ELF-1 (cell line): ENCODE results near the gene LHFPL3.

Experiments
- DNase-seq: peaks from one replicate; pipeline ENCODE4 v3.0.0-alpha.2; 2016; ENCODE audit warnings: low read depth, low spot score

The LHFPL3 gene

DNA sequence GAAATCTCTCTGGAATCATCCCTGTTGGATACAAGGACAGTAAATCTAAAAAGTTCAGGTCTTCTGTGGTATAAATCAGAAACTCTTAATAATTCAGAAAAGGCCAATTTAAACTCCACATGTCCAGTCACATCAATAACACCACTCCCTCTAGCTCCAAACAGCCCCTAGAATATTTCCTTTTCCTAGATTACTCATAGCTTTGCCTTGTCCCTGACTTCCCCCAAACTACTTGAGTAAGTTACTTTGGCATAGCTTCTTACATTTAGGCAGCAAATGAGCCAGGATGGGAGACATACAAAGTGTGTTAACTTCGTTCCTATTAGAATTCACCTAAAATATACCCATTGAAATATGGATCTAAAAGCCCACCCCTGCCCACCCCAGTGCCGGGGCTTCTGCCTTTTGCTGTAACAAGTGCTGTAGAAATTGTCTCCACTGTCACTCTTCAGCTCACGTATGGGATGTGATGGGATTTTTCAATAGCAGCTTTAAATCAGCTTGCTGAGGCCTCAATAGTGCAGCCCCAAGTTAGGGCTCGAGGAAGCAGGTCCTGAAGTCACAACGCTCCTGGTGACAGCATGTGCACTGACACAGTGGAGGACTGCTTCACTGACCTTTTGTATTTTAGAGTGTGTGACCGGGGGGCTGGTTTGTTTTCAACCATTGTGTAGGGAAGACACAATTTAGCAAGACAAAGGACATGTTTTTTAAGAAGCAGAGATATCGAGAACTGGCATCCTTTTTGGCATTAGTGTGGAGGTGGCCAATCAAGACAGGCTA lies 467.4 kb downstream of the LHFPL3 start:
- DNase-seq = no peak

GRCh38 chr7:104800307-104800706 lies 471.9 kb downstream of the LHFPL3 start:
- DNase-seq = no peak

- no peak for DNase-seq
Observed at GRCh38 chr7:104801022-104801421, 472.6 kb downstream of the LHFPL3 start.

DNA sequence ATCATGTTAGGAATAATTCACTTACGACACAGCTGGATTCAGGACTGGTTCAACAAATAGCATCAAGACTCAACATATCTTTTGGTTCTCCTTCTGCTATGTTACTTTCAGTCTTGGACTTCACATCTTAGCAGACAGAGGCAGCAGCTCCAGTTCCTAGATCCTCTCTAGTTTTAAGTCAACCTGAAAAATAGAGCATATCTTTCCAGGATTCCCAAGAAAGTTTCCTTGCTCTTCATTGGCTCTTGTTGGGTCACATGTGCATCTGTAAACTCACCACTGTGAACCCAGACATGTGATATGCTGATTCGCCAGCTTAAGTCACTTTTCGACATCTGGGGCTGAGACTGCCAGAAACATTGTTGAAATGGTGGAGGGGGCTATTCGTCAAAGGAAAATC lies 475.5 kb downstream of the LHFPL3 start:
- DNase-seq = no peak

DNA sequence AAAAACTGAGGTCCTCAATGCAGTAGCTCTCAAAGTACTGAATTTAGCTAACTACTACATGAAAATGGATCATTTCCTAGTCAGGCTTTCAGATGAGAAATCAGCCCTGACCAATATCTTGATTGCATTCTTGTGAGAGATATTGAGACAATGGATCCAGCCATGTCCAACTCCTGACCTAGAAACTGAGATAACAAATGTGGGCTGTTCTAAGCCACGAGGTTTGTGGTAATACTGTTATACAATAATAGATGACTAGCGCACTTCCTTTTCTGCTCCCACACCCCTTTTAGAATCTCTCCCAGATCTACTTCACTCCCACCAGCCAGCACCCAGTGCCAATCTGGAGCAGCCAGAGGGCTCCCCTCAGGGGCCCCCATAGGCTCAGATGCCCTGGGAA lies 476.3 kb downstream of the LHFPL3 start:
- DNase-seq = no peak

GRCh38 chr7:104805449-104806317 lies 477.3 kb downstream of the LHFPL3 start:
- no peak for DNase-seq

DNA sequence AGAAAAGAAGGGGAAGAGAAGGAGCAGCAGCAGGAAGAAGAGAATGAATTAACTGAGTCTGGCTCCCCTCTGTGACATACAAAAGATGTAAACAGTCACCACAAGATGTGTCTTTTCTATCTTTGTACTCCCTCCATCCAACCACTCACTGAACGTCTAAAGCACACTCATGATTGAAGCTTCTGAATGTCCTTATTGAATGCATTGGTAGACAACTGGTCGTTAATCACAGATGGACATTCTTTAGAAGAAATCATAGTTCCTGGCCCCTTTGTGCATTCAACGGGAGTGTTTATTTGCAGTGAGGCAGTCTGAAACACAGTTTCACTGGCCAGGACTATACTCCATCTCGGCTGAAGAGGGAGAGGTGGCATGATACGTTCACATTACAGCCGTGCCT lies 479.3 kb downstream of the LHFPL3 start:
- no peak for DNase-seq

- DNase-seq = no peak
Observed at GRCh38 chr7:104809906-104810305, 481.5 kb downstream of the LHFPL3 start.

DNA sequence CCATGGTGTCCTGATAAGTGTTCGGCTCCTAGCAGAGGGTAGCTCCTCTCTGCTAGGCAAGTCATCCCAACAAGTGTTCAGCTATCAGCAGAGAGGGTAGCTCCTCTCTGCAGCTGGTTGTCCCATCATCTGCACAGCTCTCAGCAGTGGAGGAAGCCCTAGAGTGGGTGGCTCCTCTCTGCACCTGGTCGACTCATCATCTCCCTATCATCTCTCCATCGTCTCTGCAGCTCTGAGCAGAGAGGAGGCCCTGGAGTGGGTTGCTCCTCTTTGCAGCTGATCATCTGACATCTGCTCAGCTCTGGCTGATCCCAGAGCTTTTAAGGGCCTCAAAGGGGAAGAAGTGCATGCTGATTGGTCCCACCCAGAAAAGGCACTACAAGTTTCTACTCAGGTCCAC lies 485.7 kb downstream of the LHFPL3 start:
- no peak for DNase-seq

DNA sequence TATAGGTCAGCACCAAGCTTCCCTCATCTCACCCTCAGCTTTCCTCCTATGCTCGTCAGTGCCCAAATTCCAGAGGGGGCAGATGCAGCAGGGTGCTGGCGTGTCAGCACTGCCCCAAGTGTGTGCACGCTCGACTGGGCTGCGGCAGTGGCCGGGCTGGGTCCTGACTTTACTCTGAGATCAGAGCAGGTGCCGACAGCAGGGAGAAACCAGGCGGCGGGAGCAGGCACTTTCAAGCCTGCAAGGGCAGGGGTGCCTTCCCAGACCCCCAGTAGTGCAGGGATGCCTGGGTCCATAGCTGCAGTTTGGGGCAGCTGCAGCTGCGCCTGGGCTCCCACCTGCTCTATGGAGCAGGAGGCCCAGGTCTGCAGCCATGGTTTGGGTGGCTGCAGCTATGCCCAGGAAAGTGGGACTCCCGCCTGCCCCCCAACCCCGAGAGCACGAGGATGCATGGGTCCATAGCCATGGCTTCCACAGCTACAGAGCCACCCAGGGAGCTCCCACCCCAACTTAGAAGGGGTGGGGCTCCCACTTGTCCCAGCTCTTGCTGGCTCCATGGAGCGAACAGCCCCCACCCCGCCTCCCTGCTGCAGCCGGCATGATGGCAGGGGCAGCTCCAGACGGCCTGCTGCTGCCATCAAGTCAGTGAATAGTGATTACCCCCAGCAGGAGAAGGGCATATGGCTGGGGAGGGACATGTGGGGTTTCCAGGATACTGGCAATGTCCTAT lies 486.4 kb downstream of the LHFPL3 start:
- DNase-seq = no peak

DNA sequence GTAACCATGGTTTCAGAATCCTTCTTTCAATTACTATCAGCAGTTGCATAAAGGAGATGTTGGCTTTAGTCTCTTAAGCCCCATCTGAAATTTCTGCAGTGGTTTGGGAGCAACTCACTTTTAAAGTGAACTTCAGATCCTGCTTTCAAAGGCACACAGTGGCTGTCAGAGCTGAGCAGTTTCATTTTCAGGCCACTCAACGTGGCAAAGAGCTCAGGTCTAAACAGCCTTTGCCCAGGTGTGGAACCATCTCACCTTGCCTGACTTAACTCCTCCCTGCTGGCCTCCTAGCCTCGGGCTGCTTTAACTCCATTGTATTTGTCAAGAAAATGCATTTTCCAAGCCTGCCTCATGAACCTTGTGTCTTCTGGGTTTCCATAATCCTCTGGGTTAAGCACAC lies 488.1 kb downstream of the LHFPL3 start:
- no peak for DNase-seq

DNA sequence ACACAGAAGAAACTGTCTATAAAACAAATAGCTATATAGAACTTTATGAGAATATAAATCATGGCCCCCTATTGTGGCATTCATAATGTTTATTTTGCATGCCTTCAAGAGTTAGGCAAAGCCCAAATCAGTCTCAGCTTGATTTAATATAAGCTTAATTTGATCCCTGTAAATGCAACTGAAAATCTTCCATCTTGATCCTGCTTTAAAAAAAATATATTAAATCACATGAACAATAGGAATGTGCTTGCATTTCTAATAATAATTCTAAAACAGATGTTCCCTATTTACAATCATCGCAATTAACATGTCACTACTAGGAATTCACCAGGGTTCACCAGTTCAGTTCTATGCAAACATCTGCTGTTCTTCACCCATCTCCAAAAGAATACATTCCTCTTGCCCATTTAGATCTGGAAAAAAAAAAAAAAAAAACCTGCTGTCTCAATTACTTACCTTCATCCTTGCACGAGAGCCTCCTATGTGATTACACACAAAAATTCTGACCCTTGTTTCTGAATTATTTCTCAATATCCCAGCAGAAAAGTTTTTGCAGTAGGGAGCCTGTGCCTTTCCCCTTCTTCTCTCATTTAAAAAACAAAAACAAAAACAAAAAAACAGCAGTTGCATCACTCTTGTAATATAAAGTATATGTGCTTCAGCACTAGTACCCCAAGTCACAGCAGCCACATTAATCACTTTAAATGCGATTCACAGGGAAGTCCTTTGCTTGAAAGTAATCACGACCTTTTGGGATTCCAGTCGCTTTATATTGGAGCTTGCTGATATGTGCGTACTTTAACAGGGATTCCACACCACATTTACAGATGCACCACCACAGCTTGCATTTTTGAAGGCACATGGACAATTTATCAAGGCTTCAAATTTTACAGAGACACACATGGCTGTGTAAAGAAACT lies 490.8 kb downstream of the LHFPL3 start:
- no peak for DNase-seq

GRCh38 chr7:104820836-104821535 lies 492.6 kb downstream of the LHFPL3 start:
- DNase-seq = no peak

- DNase-seq = no peak
Observed at GRCh38 chr7:104823177-104823576, 494.8 kb downstream of the LHFPL3 start.

DNA sequence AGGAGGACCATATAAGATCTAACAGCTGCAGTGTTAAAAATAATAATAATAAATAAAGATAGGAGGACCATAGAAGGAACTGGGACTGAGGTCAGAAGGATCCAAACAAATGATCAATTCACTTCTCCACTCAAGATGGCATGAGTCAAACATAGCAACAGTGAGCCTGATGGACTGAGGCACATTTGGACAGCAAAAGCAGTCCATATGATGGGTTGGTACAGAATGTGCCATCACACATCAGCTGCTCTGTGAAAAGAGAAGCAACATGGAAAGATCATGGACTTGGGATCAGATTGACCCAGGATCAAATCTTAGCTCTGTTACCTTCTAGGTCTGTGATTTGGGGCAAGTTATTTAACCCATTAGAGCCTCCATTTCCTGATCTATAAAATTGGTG lies 496.7 kb downstream of the LHFPL3 start:
- no peak for DNase-seq

- DNase-seq = no peak
Observed at GRCh38 chr7:104826135-104826534, 497.7 kb downstream of the LHFPL3 start.

DNA sequence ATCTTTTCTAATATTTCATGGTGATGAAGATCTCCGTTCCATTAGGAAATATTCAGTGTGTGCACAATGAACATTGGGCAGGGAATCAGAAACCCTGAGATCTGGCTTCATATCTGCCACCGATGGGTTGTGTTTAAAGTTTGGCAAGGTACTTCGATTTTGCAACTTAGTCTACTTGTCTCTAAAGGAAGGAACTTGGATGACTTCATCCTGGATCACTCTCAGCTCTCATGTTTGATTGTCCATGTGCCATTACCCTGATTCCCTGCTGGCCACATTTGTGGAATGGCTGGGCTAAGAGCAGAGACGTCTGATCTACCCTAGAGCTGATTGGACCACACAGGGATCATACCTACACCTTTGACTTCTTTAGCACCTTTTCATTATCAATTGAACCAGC lies 508.6 kb downstream of the LHFPL3 start:
- DNase-seq = no peak

GRCh38 chr7:104838537-104839299 lies 510.3 kb downstream of the LHFPL3 start:
- no peak for DNase-seq

DNA sequence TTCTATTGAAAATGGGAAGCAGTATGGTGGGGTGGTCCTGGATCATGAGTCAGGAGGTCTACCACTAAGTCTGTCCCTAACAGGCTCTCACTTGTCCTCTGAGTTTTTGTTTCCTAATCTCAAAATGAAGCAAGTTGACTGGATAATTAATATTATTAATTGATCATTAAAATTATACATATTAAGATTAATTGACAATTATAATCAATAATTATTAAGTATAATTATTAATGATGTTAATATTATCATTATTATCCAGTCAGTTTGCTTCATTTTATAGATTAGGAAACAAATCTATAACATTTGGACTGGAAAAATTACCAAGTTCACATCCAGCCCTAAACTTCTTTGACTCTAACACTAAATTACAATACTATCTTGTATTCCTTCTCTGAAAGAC lies 511.4 kb downstream of the LHFPL3 start:
- DNase-seq = no peak

DNA sequence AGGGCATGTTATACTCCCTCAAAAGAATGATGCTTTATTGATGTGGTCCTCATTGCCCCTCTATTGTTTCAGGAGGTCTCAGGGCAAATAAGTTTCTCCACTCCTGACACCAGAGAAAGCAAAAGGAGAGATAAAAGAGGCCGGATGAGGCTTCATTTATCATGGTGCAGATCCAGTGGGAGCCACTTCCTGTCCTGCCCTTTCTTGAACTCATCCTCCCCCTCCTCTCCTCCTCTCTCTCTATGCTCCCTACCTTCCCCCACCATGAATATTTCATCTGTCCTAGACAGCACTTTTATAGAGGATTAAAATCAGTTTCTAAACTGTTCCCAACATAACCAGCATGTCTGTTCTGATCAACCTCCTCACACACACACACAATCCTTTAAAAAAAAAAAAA lies 513.4 kb downstream of the LHFPL3 start:
- DNase-seq = no peak
